Activated T-cell treated with anti-CD3 and anti-CD28 coated beads for 1 hour (primary cell): Measurements from ENCODE around the gene MMRN2.
"Not testable (repeated sequence)": the region's sequence is repeated elsewhere in the genome, so short reads cannot be mapped to it uniquely, and the experiment has no call there.

Source experiments
- DNase-seq: peaks from one replicate; pipeline ENCODE4 v3.0.0-alpha.2; 2020; ENCODE audit warnings: low read depth

Gene MMRN2

DNA sequence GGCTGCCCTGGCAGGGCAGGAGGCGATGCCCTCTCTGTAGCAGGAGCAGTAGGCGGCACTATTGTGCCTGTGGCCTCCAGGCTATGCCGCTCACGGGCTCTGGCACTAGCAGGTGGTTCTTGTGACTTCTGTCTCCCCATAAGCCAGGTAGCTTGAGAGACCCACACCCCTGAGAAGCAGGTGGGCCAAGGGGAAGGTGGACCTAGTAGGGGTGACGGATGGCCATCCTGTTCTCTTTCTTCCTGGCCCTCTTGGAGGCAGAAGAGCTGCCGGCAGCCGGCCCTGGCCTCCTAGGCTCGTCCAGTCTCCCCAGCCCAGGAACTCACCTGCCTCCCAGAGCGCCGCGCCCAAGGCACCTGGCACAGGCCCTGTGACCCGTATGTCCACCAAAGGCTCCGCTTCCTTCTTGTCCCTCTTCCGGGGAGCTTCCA, 15.4 kb downstream of the MMRN2 start:
- DNase-seq = no peak

DNA sequence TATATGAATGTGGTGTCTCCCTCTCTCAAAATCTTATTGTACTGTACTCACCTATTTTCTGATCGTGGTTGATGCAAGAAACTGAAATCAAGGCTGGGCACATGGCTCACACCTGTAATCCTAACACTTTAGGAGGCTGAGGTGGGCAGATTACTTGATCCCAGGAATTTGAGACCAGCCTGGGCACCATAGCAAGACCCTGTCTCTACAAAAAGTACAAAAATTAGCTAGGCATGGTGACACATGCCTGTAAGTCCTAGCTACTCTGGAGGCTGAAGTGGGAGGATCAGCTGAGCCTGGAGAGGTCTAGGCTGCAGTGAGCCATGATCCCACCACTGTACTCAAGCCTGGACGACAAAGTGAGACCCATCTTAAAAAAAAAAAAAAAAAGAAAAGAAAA, 16.0 kb downstream of the MMRN2 start:
- no peak for DNase-seq

DNA sequence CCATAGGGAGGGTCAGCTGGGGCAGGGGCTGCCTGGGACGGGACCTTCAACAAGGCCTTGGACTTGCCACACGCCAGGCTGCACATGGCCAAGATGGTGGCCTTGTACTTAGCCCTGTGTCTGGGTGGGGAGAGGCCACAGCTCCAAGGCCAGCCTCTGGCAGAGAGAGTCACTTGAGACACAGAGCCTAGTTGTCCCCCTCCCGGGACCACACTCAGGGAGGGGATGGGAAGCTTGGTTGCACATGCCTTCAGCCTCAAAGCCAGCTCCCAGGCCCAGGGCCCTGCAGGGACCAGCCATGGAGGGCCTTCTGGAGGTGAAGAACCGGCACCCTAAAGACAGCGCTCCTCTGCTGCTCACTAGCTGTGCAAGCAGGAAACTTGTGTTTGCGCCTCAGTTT, 16.7 kb downstream of the MMRN2 start:
- no peak for DNase-seq

DNA sequence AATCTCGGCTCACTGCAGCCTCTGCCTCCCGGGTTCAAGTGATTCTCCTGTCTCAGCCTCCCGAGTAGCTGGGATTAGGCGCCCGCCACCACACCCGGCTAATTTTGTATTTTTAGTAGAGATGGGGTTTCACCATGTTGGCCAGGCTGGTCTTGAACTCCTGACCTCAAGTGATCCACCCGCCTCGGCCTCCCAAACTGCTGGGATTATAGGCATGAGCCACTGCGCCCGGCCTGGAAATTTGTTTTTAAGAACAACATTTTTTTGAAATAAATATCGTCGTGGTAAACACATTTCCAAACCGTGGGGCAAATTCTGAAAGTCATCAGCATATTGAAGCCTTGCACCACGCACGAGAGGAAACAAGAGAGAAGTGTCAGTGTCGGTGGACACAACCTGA, 17.3 kb downstream of the MMRN2 start:
- not testable (repeated sequence) for DNase-seq

DNA sequence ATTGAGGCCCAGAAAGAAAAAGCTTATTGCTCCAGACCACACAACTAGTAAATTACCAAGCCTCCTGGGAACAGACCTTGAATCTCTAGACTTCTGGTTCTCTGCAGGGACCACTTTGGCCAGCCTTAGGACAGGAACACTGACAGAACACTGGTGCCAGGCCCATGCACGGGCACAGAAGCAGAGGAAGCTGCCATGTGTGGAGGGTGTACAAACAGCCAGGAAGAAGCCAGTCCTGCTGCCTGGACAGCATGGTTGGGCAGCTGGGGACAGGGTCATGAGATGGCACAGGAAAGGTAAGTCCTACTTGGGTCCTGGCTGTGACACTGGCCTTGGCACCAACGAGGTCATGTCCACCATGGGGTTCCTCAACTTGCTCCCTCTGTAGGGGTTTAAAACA, 19.2 kb downstream of the MMRN2 start:
- no peak for DNase-seq

DNA sequence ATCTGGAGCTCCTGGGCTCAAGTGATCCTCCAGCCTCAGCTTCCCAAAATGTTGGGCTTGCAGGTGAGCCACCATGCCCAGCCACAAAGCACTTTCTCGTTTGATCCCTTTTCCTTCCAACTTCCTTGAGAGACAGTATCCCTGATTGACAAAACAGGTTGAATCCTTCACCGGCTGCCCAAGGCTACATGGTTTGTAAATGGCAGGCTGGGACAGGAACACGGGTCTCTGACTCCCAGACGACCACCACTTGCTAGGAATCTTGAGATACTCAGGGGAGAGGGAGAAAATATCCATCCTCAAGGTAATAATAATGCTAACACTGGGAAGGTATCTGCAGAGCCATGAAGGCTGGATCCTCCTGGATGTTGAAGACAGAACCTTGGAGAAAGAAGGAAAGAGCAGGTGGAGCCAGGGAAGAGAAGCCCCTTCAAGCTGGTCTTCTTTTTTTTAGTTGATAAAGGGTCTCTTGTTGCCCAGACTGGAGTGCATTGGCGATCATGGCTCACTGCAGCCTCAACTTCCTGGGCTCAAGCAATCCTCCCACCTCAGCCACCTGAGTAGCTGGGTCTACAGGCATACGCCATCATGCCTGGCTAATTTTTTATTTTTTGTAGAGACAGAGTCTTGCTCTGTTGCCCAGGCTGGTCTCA, 19.8 kb downstream of the MMRN2 start:
- no peak for DNase-seq

DNA sequence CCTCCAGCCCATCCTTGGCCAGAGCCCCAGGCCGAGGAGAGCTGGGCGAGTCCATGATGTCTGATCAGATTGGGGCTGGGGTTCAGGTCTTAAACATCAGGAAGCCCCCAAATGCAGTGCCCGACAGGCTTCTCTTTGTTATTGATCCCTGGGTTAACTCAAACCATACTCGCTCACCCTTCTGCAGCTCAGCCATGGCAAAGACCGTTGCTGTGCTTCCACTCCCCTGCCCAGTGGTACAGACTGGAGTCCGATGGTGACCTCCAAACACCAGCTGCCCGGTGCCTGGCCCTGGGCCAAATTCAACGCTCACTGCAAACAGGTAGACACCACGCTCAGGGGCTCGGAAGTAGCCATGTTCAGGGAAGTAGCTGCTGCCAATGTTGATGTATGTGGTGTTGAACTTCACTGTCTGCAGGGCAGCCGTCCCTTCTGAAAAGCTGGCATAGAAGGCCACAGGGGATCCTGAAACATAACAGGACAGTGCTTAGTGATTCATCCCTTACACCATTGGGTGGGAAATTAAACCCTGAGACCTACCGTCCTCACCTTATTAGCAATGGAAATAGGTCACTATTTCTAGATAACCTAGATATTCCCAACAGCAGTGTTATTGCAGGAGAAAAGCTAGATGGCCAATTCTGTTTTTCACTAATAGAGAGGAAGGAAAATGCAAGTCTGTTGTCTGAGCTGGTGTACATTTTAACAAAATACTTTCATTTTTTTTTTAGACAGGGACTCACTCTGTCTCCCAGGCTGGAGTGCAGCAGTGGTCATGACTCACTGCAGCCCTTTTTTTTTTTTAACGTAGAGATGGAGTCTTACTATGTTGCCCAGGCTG, 20.5 kb downstream of the MMRN2 start:
- DNase-seq = no peak

DNA sequence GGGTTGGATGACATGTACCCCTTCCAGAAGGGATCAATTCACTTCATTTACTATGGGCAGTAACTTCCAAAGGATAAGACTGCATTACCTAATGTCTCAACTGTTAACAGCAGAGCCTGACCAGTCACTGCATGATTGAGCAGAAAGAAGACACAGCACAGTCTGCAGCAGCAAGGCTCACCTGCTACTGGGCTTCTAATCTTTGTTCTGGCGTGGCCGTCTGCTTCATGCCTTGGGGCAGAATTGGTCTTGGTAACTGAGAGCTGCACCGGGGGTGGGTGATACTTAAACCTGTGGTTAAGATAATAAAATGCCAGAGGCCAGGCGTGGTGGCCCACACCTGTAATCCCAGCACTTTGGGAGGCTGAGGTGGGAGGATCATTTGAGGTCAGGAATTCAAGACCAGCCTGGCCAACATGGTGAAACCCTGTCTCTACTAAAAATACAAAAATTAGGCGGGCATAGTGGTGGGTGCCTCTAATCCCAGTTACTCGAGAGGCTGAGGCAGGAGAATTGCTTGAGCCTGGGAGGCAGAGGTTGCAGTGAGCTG, 23.2 kb downstream of the MMRN2 start:
- DNase-seq = not testable (repeated sequence)

DNA sequence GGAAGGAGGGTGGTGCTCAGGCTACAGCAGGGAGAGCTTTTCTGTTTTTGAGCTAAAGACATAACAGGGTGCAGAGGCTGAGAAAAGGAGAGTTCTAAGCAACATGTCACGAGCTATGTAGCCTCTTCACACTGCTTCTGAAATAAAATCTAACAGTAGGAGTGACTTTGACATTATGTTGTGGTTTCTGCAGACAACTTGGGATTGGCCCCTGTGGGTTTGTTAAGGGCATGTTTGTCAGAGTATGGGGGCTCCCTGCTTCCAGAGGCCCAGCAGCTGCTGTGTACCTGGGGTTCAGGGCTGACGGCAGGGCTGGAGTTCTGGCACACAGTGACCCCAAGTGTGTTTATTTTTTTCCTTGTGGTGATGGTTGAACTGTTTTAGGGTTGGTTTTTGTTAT, 24.7 kb downstream of the MMRN2 start:
- DNase-seq = no peak

DNA sequence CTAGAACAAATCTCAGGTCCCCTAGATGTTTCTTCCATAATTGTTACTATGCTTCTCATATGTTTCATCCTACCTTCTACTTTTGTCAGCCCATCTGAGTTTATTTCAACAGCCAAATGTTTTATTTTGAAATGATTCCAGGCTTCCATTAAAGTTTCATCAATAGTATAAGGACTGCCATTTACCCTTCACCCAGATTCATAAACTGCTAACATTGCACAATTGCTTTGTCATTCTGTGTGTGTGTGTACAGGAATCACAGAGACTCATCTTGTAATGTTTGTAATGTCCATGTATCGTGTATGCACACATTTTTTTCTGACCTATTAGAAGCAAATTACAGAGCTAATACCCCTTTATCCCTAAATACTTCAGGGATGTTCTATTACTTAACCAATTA, 25.5 kb downstream of the MMRN2 start:
- no peak for DNase-seq

DNA sequence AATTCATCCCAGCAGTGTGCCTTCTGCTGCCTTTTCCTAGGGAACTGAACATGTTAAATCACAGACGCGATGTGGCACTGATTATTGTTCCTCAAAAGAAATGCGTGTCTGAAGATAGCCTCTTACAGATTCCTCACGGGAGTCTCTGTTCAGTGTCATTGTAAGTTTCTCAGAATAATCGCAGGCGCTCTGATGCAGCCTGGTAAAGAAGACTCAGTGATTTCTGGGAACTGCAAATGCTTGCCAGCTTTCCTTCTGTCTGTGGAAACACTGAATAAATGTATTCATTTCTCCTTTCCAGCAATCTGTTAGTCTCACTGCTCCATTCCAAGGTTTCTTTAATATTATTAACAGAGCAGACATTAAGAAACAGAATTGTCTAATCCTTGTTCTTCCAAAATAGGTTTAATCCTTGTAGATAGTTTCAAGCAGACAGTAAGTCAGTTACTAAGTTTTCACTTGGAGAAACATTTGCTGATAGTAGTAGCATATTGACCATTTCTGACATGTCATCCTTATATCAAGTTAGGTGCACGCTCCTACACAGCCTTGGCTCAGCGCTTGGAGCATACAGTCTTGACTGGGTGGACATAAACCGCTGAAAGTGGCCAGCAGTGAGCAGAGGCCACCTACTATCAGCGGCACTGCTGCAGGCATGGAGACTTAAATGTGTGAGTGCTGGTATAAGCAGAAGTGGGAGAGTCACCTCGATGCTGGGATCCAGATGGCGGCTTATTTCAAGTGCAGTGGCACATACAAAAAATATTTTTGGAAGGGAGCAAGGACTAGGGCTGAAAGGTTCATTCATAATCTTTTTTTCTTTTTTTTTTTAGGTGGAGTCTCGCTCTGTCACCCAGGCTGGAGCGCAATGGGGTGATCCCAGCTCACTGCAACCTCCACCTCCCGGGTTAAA, 27.7 kb downstream of the MMRN2 start:
- no peak for DNase-seq

DNA sequence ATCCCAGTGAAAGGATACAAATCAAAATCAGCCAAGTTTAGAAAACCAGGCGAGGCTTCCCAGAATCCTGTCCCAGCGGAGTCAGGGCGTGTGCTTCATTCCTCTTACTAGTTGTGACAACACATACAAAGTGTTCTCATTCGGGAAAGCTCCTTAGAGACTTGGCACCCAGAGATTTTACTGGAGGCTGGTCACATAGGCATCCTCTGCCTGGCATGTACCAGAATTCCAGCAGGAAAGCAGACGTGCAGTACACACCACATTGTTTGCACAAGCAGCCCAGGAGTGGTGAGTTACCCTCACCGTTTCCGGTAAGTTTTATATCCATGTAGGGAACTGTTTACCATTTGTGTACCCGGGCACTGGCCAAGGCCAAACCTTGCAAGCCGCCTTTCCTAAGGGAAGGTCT, 34.9 kb downstream of the MMRN2 start:
- DNase-seq = no peak

DNA sequence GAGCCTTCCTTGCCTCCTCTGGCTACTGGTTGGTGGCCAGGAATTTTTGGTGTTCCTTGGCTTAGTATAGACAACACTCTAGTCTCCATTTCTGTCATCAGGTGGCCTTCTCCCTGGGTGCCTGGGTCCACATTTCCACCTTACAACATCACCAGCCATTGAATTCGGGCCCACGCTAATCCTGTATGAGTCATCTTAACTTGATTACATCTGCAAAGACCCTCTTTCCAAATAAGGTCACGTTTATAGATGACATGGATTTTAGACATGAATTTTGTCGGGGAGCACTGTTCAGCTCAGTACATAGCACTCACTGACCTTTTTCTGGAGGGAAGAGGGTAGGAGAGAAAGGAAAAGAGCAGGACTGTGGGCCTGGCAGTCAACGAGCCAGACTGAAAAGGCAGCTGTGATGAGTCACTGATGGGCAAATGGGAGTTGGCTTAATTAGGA, 39.4 kb downstream of the MMRN2 start:
- no peak for DNase-seq

DNA sequence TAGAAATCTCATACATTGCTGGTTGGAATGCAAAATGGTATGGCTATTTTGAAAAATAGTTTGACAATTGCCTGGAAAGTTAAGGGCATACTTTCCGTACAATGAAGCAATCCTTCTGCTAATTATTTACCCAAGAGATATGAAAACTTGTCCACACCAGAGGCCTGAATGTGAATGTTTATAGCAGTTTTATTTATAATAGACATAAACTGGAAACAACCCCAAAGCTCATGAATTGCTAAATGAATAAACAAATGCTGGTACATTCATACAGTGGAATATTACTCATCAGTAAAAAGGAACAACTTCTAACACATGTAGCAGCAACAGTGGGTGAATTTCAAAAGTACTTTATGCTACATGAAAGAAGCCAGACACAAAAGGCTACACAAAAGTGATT, 42.7 kb downstream of the MMRN2 start:
- no peak for DNase-seq

DNA sequence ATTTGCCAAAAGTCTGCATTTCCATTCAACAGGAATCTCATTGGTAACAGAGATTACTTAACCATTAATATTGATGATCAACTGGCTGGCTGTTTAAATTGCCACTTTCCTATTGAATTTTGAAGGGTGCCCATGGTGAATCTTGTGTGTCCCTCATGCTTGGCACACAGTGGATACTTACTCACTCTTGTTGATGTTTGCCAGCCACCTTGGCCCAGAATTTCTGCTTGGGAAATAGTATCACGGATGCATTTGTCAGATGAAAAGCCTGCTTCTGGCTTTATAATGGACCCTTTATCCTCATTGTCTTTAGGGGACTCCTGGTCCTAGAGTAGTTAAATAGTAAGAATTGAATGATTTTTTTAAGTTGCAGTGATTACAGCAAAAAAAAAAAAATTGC, 52.0 kb downstream of the MMRN2 start:
- no peak for DNase-seq

DNA sequence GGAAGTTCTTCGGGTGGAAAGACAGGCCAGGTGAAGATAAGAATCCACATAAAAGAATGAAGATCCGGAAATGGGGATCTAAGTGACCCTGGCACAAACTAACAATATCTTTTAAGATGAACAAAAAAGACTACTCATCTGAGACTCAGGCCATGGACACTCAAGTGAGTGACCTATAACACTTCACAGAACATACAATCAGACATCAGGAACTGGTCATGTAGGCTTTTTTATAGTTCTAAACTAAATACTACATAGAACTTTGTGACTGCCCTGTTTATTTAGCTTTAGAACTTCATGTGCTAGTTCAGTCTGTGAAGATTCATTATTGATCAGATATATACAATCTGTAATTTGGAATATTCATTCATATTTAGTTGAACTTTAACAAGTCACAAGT, 52.8 kb downstream of the MMRN2 start:
- no peak for DNase-seq

DNA sequence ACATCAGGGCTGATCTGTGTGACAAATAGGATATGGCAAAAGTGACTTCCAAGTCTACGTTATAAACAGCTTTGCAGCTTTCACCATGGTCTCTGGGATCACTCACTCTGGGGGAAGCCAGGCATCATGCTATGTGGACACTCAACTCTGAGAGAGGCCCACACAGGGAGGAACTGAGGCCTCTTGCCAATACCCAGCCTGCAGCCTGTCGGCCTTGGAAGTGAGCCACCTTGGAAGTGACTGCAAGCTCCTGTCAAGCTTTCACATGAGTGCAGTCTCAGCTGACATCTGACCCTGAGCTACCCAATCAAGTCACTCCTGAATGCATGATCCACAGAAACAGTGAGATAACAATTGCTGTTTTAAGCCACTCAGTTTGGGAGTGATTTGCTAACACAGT, 56.5 kb downstream of the MMRN2 start:
- DNase-seq = no peak

DNA sequence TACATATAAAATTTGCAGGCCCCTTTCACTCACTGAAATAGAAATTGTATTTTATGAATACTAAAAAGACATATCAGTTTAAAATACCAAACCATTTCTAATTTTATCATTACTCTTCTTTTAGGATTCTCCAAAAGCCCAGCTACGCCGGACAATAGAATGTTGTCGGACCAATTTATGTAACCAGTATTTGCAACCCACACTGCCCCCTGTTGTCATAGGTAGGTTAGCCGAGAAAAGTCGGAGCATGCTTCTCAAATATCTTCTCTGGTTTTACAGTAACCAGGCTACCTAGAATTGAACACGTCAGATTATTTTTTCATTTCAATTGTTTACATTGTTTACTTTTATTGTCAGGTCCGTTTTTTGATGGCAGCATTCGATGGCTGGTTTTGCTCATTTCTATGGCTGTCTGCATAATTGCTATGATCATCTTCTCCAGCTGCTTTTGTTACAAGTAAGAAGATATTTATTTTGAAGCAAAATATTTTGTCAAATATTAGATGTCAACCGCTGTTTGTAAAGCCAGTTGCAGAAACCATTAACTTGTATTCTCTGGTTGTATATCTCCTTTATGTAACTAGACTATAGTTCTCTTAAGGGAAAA, 57.6 kb downstream of the MMRN2 start:
- peak; percentile 12 for DNase-seq

DNA sequence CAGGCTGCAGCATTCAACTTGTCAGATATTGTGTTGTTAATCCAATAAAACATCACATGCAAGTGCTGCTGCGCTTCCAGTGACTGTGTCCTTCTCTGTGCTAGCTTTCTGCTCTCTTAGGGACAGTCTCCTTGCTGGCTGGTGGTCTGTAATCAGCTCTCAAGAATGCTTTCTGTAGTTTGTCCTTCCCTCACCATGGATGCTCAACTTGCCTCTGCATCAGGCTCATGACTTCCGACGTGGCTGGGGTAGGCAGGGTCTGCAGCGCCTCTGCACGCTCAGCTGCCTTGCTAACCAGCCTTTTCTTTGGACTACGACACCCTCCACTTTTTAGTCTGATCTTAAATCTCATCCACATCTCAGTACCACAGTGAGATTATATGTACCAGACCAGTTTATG, 58.3 kb downstream of the MMRN2 start:
- DNase-seq = no peak

DNA sequence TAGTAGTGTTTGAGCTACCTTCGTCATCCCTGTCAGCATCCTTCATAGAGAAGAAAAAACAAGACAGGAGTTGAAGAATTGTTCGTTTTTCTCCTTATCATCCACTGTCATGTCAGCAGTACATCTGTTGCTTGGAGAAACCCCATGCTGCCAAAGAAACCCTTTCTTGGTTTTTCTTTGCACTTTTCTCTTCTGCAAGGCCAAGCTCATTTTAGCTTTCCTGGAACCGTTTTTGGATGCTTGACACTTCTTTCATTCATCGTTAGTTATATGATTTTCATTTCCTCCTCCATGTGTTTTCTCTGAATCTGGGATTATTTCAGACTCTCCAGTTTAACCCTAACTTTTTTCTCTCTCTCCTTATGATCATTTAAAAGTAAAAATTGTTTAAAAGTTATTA, 58.9 kb downstream of the MMRN2 start:
- no peak for DNase-seq

DNA sequence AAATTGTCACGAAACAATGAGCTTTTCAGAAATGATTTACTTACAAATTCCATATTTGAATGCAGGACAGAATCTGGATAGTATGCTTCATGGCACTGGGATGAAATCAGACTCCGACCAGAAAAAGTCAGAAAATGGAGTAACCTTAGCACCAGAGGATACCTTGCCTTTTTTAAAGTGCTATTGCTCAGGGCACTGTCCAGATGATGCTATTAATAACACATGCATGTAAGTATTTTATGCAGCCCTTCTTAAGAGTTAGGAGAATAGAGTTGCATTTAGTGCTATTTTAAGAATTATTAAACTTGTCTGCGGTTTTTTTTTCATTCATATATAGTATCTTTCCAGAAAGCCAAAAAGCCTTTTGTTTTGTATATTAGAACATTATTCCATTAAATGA, 67.4 kb downstream of the MMRN2 start:
- DNase-seq = no peak
